Nephron progenitor cell (in vitro differentiated cells): ENCODE data around the gene ITGB7.

ENCODE experiments used
- DNase-seq: peaks from one replicate; pipeline ENCODE4 v3.0.0; 2021
- H3K27ac Mint-ChIP-seq: 2 replicates; pipeline ENCODE4 v1.8.0; 2021; ENCODE audit warnings: mild to moderate bottlenecking, moderate library complexity, mixed read lengths
- H3K27me3 Mint-ChIP-seq: 2 replicates; pipeline ENCODE4 v1.8.0; 2021; ENCODE audit warnings: mild to moderate bottlenecking, low read depth, mixed read lengths; ENCODE audit not compliant: poor library complexity
- H3K36me3 Mint-ChIP-seq: 2 replicates; pipeline ENCODE4 v1.8.0; 2021; ENCODE audit warnings: low read depth, mixed read lengths
- H3K4me1 Mint-ChIP-seq: 2 replicates; pipeline ENCODE4 v1.8.0; 2021; ENCODE audit warnings: mixed read lengths
- H3K4me3 Mint-ChIP-seq: 2 replicates; pipeline ENCODE4 v1.8.0; 2021; ENCODE audit warnings: mild to moderate bottlenecking, moderate library complexity, mixed read lengths
- H3K9me3 Mint-ChIP-seq: 2 replicates; pipeline ENCODE4 v1.8.0; 2021; ENCODE audit warnings: mild to moderate bottlenecking, moderate library complexity, mixed read lengths
- TF ChIP-seq, protein P1 (sequence below): fragments of 200-600 bp; sonication (generic); IDR thresholded peaks from 2 replicates; pipeline ENCODE4 v1.5.0; 2021; ENCODE audit warnings: antibody characterized with exemption

Gene ITGB7

DNA sequence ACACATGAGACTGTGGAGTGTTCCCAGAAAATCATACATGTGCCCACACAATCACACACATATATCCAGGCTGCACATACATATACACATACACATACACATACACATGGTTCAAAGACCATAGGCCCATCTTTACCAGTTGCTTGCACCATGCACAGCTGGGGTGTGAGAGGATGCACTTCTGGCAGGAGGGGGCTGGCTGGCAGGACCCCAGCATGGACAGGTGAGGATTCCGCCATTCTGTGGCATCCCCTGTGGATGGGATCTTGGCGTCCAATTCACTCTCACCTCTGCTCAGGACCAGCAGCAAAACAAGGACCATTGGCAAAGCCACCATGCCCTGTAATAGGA, 7.0 kb downstream of the ITGB7 start:
- Mint-ChIP-seq H3K36me3 (no peaks in the 10 kb centered on the region), H3K4me1 (peaks cover 5% of the 10 kb centered on the region), H3K4me3 (no peak overlapping the region), H3K27me3 (peaks cover 52% of the 10 kb centered on the region), H3K27ac (no peak overlapping the region), H3K9me3 (no peaks in the 10 kb centered on the region)
- TF ChIP-seq, protein P1, sequence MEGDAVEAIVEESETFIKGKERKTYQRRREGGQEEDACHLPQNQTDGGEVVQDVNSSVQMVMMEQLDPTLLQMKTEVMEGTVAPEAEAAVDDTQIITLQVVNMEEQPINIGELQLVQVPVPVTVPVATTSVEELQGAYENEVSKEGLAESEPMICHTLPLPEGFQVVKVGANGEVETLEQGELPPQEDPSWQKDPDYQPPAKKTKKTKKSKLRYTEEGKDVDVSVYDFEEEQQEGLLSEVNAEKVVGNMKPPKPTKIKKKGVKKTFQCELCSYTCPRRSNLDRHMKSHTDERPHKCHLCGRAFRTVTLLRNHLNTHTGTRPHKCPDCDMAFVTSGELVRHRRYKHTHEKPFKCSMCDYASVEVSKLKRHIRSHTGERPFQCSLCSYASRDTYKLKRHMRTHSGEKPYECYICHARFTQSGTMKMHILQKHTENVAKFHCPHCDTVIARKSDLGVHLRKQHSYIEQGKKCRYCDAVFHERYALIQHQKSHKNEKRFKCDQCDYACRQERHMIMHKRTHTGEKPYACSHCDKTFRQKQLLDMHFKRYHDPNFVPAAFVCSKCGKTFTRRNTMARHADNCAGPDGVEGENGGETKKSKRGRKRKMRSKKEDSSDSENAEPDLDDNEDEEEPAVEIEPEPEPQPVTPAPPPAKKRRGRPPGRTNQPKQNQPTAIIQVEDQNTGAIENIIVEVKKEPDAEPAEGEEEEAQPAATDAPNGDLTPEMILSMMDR, result no peak
- no peak for DNase-seq

DNA sequence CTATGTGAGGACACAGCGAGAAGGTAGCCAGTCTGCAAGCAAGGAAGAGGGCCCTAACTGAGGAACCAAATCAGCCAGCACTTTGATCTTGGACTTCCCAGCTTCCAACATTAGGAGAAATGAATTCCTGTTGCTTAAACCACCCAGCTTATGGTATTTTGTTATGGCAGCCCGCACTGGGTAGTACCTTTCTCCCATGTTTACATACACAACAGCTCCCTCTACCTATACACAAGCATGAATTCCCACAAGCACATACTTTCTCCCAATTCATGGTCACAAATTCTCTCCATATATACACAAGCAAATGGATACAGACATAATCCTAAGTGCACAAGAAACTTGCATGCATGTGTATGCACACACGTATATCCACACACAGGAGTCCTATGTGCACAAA, 7.4 kb downstream of the ITGB7 start:
- H3K9me3 Mint-ChIP-seq, result no peaks in the 10 kb centered on the region
- H3K4me3 Mint-ChIP-seq, result no peak overlapping the region
- DNase-seq, result no peak
- peaks cover 52% of the 10 kb centered on the region for H3K27me3 Mint-ChIP-seq
- TF ChIP-seq, protein P1, result no peak
- peaks cover 5% of the 10 kb centered on the region for H3K4me1 Mint-ChIP-seq
- H3K36me3 Mint-ChIP-seq, result no peaks in the 10 kb centered on the region
- no peak overlapping the region for H3K27ac Mint-ChIP-seq

DNA sequence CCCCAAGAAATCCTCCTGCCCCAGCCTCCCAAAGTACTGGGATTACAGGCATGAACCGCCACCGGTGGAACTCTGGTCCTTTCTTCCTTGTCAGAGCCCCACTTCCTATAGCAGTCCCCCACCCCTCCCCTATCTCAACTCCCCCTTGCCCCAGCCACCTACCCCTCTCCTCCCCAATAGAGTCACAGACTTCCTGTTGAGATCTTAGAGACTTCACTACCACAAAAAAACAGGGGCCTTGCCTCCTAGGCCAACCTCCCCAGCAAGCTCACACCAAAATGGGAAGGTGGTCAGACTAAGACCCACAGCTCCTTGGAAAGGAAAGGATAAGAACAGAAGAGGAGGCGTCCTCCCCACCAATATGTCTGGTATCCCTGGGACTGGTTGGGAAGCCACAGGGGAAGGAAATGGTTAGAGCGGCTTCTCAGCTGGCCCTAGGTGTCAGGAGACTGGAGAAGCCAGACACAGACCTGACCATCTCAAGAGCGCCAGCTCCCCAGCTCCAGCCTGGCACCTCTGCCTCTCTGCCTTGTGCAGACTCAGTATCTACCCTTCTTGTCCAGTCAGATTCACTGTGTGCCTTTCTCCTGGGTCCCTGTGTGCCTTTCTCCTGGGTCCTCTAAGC, 8.5 kb downstream of the ITGB7 start:
- Mint-ChIP-seq H3K4me3 (no peak overlapping the region), H3K27ac (no peak overlapping the region), H3K9me3 (no peaks in the 10 kb centered on the region), H3K4me1 (peaks cover 5% of the 10 kb centered on the region), H3K36me3 (no peaks in the 10 kb centered on the region), H3K27me3 (peaks cover 52% of the 10 kb centered on the region)
- TF ChIP-seq, protein P1, result no peak
- no peak for DNase-seq

DNA sequence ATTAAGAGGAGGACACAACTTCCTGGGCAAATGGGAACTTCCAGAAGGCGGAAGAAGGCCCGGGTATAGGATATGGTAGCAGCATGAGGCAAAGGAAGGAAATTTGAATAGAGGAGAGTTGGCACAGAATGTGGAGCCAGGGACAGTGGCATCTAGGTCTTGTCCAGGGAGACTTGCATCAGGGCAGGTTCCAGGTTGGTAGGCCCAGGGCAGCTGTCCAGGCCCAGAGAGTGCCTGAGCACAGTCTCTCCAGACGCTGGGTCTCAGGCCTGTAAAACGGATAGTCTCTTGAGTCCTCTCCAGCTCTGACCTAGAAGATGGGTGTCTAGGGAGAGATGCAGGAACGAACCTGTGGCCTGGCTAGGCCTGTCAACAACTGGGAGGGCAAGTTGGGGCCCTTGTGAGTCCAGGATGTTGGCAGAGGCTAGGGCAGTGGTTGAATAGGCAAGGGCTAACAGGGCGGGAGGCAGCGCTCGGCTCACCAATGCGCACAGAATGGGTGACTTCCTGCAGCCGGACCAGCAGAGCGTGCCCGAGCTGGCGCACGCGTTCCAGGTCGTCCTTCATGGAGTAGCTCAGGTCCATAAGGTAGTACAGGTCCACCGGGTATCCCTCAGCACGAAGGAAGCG, 9.9 kb downstream of the ITGB7 start:
- H3K4me3 Mint-ChIP-seq, result no peak overlapping the region
- TF ChIP-seq, protein P1, result no peak
- peak overlapping the region; percentile 25 for H3K27ac Mint-ChIP-seq
- no peak for DNase-seq
- peaks cover 5% of the 10 kb centered on the region for H3K4me1 Mint-ChIP-seq
- no peaks in the 10 kb centered on the region for H3K9me3 Mint-ChIP-seq
- H3K27me3 Mint-ChIP-seq, result peaks cover 52% of the 10 kb centered on the region
- H3K36me3 Mint-ChIP-seq, result no peaks in the 10 kb centered on the region

DNA sequence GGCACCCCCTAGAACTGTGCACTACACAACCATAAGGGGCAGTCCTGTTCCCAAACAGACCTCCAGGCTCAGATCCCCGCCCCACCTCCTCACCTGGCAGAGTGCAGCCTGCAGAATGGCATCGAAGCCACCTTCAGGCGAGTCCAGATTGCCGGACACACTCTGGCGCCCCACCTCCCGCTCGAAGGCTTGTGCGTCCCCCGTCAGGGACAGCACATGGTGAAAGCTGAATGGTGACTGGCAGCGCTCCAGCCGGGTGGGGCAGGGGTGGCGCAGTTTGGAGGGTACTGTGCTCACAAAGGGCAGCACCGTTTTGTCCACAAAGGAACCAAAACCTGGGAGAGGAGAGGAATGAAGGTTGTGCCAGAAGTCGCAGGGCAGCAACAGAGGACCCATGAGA, 10.6 kb downstream of the ITGB7 start:
- H3K27ac Mint-ChIP-seq, result no peak overlapping the region
- peaks cover 47% of the 10 kb centered on the region for H3K27me3 Mint-ChIP-seq
- no peaks in the 10 kb centered on the region for H3K9me3 Mint-ChIP-seq
- TF ChIP-seq, protein P1, result no peak
- peaks cover 5% of the 10 kb centered on the region for H3K4me1 Mint-ChIP-seq
- no peak overlapping the region for H3K4me3 Mint-ChIP-seq
- no peak for DNase-seq
- no peaks in the 10 kb centered on the region for H3K36me3 Mint-ChIP-seq
